GM12892 (cell line): ENCODE measurements around the gene CLMN.

Source experiments
- POLR2A ChIP-seq: IDR thresholded peaks from 2 replicates; pipeline ENCODE4 v1.6.1; 2011; ENCODE audit warnings: low read depth, low read length, control low read depth
- POLR2AphosphoS5 ChIP-seq: IDR thresholded peaks from 2 replicates; pipeline ENCODE4 v1.6.1; 2011; ENCODE audit warnings: low read depth, low read length, control low read depth

DNA sequence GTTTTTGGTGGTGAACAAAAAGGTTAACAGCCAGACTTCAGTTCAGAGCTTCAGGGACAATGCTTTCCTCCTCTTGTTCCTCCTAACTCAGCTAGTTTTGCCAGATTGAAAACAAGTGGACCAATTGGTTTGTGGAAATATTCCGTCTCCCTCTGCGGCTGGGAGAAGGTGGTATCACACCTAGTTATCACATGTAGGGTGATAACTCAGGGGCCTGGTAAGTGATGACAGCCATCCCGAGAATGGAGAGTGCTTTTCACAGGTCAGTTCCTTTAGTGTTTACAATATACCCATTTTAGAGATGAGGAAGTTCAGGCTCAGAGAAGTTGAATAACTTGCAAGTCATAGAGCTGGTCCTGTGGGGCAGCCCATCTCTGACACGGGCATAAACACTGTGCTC, 101.7 kb downstream of the CLMN start:
- TF ChIP-seq POLR2A: no peak
- TF ChIP-seq POLR2AphosphoS5: no peak
